CD4-positive, alpha-beta T cell (primary cell): ENCODE data around the gene DNAJC16. TPM values are rescaled to one million over a fixed set of nuclear protein-coding genes. Genes with fewer than 3 reads are reported as not detected.
"Not testable (repeated sequence)": the region's sequence is repeated elsewhere in the genome, so short reads cannot be mapped to it uniquely, and the experiment has no call there.

ENCODE experiments used
- ATAC-seq: fragments of 200-7000 bp; cut with Tn5 transposase; one replicate; pipeline ENCODE4 v1.10.0; 2022; ENCODE audit warnings: mild to moderate bottlenecking; ENCODE audit not compliant: poor library complexity
- CTCF ChIA-PET: fragments of 350-600 bp; sonication (Branson Sonifier 250); formaldehyde crosslinking; loops from one replicate; lab custom pipeline; 2021; ENCODE audit warnings: antibody characterized with exemption, inconsistent platforms; lab: Charles Lee
- POLR2A ChIA-PET: fragments of 350-600 bp; sonication (Branson Sonifier 250); formaldehyde crosslinking; loops from one replicate; lab custom pipeline; 2021; ENCODE audit warnings: antibody characterized with exemption, inconsistent platforms; lab: Charles Lee
- DNase-seq, 14 experiments: peaks; one replicate each; pipeline ENCODE4 v3.0.0-alpha.2; 2013 to 2020; ENCODE audit warnings: mixed read lengths in 2 of 14
- H3K27ac ChIP-seq, 2 donors: one replicate each; pipeline versions ENCODE4 v1.5.1 to v1.7.0; 2013; ENCODE audit warnings: low read length in 2 of 2, low read depth in 1 of 2, mild to moderate bottlenecking in 1 of 2
- H3K27me3 ChIP-seq, 2 experiments: 1 replicate in 1 of 2; 2 replicates in 1 of 2; pipeline versions ENCODE4 v1.6.1 to v1.7.0; 2013; ENCODE audit warnings: low read length in 2 of 2, control low read depth in 1 of 2, mild to moderate bottlenecking in 1 of 2, moderate library complexity in 1 of 2; ENCODE audit not compliant: insufficient read depth in 2 of 2, control insufficient read depth in 1 of 2
- H3K36me3 ChIP-seq: one replicate; pipeline ENCODE4 v1.6.1; 2013; ENCODE audit warnings: low read length, control low read depth; ENCODE audit not compliant: insufficient read depth
- H3K4me1 ChIP-seq: one replicate; pipeline ENCODE4 v1.6.1; 2013; ENCODE audit warnings: low read length, control low read depth; ENCODE audit not compliant: insufficient read depth
- H3K4me3 ChIP-seq: one replicate; pipeline ENCODE4 v1.5.1; 2013; ENCODE audit warnings: mild to moderate bottlenecking, low read length, moderate library complexity
- H3K9me3 ChIP-seq, 2 experiments: 1 replicate in 1 of 2; 2 replicates in 1 of 2; pipeline versions ENCODE4 v1.6.1 to v1.7.0; 2013; ENCODE audit warnings: low read length in 2 of 2, mild to moderate bottlenecking in 2 of 2, control low read depth in 1 of 2, moderate library complexity in 1 of 2; ENCODE audit not compliant: control insufficient read depth in 1 of 2, insufficient read depth in 1 of 2
- H3K27ac Mint-ChIP-seq: one replicate; pipeline ENCODE4 v1.8.0; 2020; ENCODE audit warnings: mixed read lengths
- H3K27me3 Mint-ChIP-seq: one replicate; pipeline ENCODE4 v1.8.0; 2021; ENCODE audit warnings: mixed read lengths
- H3K36me3 Mint-ChIP-seq: one replicate; pipeline ENCODE4 v1.8.0; 2021; ENCODE audit warnings: low read depth, mixed read lengths
- H3K4me1 Mint-ChIP-seq: one replicate; pipeline ENCODE4 v1.8.0; 2021; ENCODE audit warnings: low read depth, mixed read lengths
- H3K4me3 Mint-ChIP-seq: one replicate; pipeline ENCODE4 v1.8.0; 2020; ENCODE audit warnings: mild to moderate bottlenecking, mixed read lengths
- H3K9me3 Mint-ChIP-seq: one replicate; pipeline ENCODE4 v1.8.0; 2020; ENCODE audit warnings: mixed read lengths
- intact Hi-C, 2 experiments: fragments of 100-400 bp; cut with DNase I in 1 of 2; cut with micrococcal nuclease in 1 of 2; formaldehyde crosslinking; loops; one replicate each; pipeline versions ENCODE4 v1.15.1 to v1.9.0; 2023 to 2025; cut with DNase I, micrococcal nuclease
- total RNA-seq, 174 experiments: library from RNA in 2 of 174; stranded (reverse) in 2 of 174; gene quantifications; one replicate each; pipeline ENCODE4 v1.2.3 and lab custom pipeline; 2021 to 2026
- TF ChIP-seq, protein P1 (sequence below): fragments of 200-600 bp; IDR thresholded peaks from one replicate; pipeline ENCODE4 v1.8.0; 2022; ENCODE audit warnings: antibody characterized with exemption, mild to moderate bottlenecking

The DNAJC16 gene
- total RNA-seq, 2 experiments from 2014 or later, result 8.2 to 10.4 TPM

DNA sequence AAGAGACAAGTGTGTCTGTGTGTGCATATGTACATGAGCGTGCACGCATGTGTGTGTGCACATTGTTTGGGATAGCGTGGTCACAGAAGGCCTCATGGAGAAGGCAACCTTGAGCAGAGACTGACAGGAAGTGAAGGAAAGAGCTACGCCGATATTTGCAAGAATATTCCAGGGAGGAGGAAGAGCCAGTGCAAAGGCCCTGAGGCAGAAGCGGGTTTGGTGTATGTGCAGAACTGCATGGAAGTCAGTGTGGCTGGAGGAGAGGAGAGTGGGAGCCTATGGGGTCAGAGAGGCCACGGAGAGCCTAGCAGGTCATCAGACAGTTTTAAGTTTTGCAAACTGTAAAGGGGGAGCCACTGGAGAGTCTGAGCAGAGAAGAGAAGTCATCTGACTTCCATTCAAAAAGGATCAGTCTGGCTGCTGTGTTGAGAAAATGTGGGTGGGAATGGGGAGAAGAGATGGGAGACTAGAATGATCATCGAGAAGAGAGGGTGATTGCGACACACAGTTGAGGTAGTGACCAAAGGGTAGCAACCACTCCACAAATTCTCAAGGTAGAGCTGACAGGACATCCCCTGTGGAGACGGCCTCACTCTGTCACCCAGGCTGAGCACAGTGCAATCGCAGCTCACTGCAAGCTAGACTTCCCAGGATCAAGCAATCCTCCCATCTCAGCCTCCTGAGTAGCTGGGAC is 46.8 kb upstream of the DNAJC16 start:
- H3K27ac Mint-ChIP-seq, result no peak overlapping the region
- DNase-seq (no peak), ATAC-seq (no peak)
- H3K9me3 Mint-ChIP-seq, result no peaks in the 10 kb centered on the region
- H3K27me3 Mint-ChIP-seq, result no peaks in the 10 kb centered on the region
- H3K4me1 ChIP-seq, result no peaks in the 10 kb centered on the region
- no peak overlapping the region for H3K27ac ChIP-seq
- ChIA-PET POLR2A (no interaction called here), CTCF (no interaction called here)
- intact Hi-C loops, result no loop called here
- no peaks in the 10 kb centered on the region for H3K27me3 ChIP-seq
- no peaks in the 10 kb centered on the region for H3K36me3 Mint-ChIP-seq
- H3K9me3 ChIP-seq, result no peaks in the 10 kb centered on the region
- H3K4me3 ChIP-seq, result no peak overlapping the region
- no peak overlapping the region for H3K4me3 Mint-ChIP-seq
- H3K4me1 Mint-ChIP-seq, result no peaks in the 10 kb centered on the region
- no peaks in the 10 kb centered on the region for H3K36me3 ChIP-seq
- TF ChIP-seq, protein P1, sequence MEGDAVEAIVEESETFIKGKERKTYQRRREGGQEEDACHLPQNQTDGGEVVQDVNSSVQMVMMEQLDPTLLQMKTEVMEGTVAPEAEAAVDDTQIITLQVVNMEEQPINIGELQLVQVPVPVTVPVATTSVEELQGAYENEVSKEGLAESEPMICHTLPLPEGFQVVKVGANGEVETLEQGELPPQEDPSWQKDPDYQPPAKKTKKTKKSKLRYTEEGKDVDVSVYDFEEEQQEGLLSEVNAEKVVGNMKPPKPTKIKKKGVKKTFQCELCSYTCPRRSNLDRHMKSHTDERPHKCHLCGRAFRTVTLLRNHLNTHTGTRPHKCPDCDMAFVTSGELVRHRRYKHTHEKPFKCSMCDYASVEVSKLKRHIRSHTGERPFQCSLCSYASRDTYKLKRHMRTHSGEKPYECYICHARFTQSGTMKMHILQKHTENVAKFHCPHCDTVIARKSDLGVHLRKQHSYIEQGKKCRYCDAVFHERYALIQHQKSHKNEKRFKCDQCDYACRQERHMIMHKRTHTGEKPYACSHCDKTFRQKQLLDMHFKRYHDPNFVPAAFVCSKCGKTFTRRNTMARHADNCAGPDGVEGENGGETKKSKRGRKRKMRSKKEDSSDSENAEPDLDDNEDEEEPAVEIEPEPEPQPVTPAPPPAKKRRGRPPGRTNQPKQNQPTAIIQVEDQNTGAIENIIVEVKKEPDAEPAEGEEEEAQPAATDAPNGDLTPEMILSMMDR, result no peak

GRCh38 chr1:15482455-15482854 is 44.2 kb upstream of the DNAJC16 start:
- H3K4me1 ChIP-seq, ATAC-seq, H3K27ac Mint-ChIP-seq, H3K27me3 ChIP-seq, intact Hi-C loops, DNase-seq, H3K27me3 Mint-ChIP-seq, H3K4me3 ChIP-seq, H3K4me3 Mint-ChIP-seq, H3K9me3 ChIP-seq, H3K4me1 Mint-ChIP-seq, H3K9me3 Mint-ChIP-seq, H3K27ac ChIP-seq, POLR2A ChIA-PET, H3K36me3 Mint-ChIP-seq, H3K36me3 ChIP-seq, CTCF ChIA-PET: not testable (repeated sequence)

GRCh38 chr1:15482983-15483543 is 43.6 kb upstream of the DNAJC16 start:
- intact Hi-C loops, H3K27me3 Mint-ChIP-seq, POLR2A ChIA-PET, ATAC-seq, CTCF ChIA-PET, DNase-seq, H3K27ac Mint-ChIP-seq, H3K36me3 Mint-ChIP-seq, H3K4me1 Mint-ChIP-seq, H3K27ac ChIP-seq, H3K9me3 ChIP-seq, H3K4me3 Mint-ChIP-seq, H3K4me1 ChIP-seq, H3K4me3 ChIP-seq, H3K9me3 Mint-ChIP-seq, H3K36me3 ChIP-seq, H3K27me3 ChIP-seq: not testable (repeated sequence)

GRCh38 chr1:15483971-15484370 is 42.7 kb upstream of the DNAJC16 start:
- H3K4me3 Mint-ChIP-seq, result no peak overlapping the region
- ATAC-seq (no peak), DNase-seq (no peak)
- no peaks in the 10 kb centered on the region for H3K4me1 Mint-ChIP-seq
- Histone ChIP-seq H3K27me3 (no peaks in the 10 kb centered on the region), H3K4me3 (no peak overlapping the region), H3K4me1 (no peaks in the 10 kb centered on the region), H3K27ac (no peak overlapping the region), H3K36me3 (no peaks in the 10 kb centered on the region), H3K9me3 (no peaks in the 10 kb centered on the region)
- no peak overlapping the region for H3K27ac Mint-ChIP-seq
- ChIA-PET POLR2A (no interaction called here), CTCF (no interaction called here)
- no peaks in the 10 kb centered on the region for H3K27me3 Mint-ChIP-seq
- intact Hi-C loops, result no loop called here
- peaks cover 4% of the 10 kb centered on the region for H3K36me3 Mint-ChIP-seq
- H3K9me3 Mint-ChIP-seq, result no peaks in the 10 kb centered on the region
- TF ChIP-seq, protein P1, result no peak

GRCh38 chr1:15484443-15484842 is 42.2 kb upstream of the DNAJC16 start:
- POLR2A ChIA-PET, H3K27me3 ChIP-seq, H3K4me1 Mint-ChIP-seq, DNase-seq, H3K4me3 Mint-ChIP-seq, H3K4me1 ChIP-seq, H3K36me3 ChIP-seq, H3K9me3 ChIP-seq, H3K36me3 Mint-ChIP-seq, H3K27me3 Mint-ChIP-seq, H3K27ac Mint-ChIP-seq, H3K4me3 ChIP-seq, H3K9me3 Mint-ChIP-seq, ATAC-seq, CTCF ChIA-PET, H3K27ac ChIP-seq, intact Hi-C loops: not testable (repeated sequence)
